IPS-15b (cell line): ENCODE measurements around the gene C12orf76.

Experiments
- H3K27me3 ChIP-seq: one replicate; pipeline ENCODE4 v1.6.1; 2013; ENCODE audit warnings: low read length; ENCODE audit not compliant: control insufficient read depth, insufficient read depth
- H3K36me3 ChIP-seq: one replicate; pipeline ENCODE4 v1.6.1; 2013; ENCODE audit warnings: low read length; ENCODE audit not compliant: control insufficient read depth, insufficient read depth
- H3K4me1 ChIP-seq: one replicate; pipeline ENCODE4 v1.6.1; 2013; ENCODE audit warnings: mild to moderate bottlenecking, low read length; ENCODE audit not compliant: control insufficient read depth, insufficient read depth
- H3K4me3 ChIP-seq: one replicate; pipeline ENCODE4 v1.5.1; 2013; ENCODE audit warnings: low read depth, low read length
- H3K9ac ChIP-seq: one replicate; pipeline ENCODE4 v1.6.1; 2013; ENCODE audit warnings: low read depth, mild to moderate bottlenecking, low read length
- H3K9me3 ChIP-seq: one replicate; pipeline ENCODE4 v1.6.1; 2013; ENCODE audit warnings: mild to moderate bottlenecking, low read length; ENCODE audit not compliant: control insufficient read depth, insufficient read depth

C12orf76 gene

DNA sequence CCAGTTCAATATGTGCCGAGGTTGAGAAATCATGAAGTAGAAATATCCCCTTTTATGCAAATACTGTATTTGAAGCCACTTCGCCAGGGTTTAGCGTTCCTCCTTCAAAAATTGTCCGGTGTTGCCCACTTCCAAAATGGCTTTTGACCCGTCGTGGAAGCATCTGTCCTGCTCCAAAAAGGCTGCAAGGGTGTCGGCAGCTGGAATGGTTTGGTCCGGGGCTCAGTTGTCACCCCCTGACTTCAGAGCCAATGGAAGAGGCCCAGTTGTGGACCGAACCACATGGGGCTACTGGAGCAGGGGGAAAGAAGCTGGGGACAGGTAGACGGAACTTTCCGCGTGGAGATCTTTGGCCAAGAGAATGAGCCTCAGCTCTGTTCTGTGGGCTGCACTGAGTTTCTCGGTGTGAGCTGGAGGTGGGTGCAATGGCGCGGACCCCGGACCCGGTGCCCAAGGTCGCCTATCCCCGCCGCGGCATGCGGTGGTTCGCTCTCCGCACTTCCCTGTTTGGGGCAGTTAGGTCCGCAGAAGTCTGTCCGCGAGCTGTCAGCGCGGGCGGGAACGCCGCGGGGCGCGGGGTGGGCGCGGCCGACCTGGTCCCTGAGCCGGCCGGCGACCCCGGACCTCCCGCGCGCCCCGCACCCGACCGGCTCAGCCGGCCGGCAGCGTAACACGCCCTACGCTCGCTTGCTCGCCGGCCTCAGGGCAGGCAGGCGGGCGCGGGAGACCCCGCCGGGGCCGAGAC, 49.2 kb downstream of the C12orf76 start, which contains the start of gene ANKRD13A:
ANKRD13A (plus strand) TSS at position 527 of the 745 bp plus-strand sequence. CDS start 259 bp downstream, outside the sequence.
- Histone ChIP-seq H3K27me3 (peaks cover 11% of the 10 kb centered on the region), H3K36me3 (no peaks in the 10 kb centered on the region), H3K9ac (peak within 1 kb of the TSS; percentile 98), H3K9me3 (no peaks in the 10 kb centered on the region), H3K4me3 (peak within 1 kb of the TSS; percentile 91), H3K4me1 (peaks cover 4% of the 10 kb centered on the region)

GRCh38 chr12:109998241-109998903, 50.0 kb downstream of the C12orf76 start:
- no peaks in the 10 kb centered on the region for H3K36me3 ChIP-seq
- peak overlapping the region; percentile 98 for H3K9ac ChIP-seq
- peak overlapping the region; percentile 91 for H3K4me3 ChIP-seq
- no peaks in the 10 kb centered on the region for H3K9me3 ChIP-seq
- peaks cover 4% of the 10 kb centered on the region for H3K4me1 ChIP-seq
- peaks cover 11% of the 10 kb centered on the region for H3K27me3 ChIP-seq

DNA sequence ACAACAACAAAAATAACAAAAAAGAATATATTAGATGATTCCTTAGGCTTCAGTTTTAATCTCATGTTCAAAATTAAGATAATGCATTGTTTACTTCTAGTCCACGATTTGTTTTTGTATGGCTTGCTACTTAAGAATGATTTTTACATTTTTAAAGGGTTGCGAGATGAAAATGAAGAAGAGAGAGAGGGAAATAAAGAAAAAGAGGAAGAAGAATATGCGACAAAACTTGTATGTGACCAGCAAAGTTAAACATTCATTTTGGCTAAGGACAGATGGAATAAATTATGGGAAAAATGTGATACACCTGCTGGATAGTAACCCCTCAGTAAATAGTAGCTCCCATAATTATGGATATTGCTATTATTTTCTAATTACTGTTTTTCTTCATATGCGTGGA, 50.9 kb downstream of the C12orf76 start:
- H3K27me3 ChIP-seq = peaks cover 11% of the 10 kb centered on the region
- H3K36me3 ChIP-seq = no peaks in the 10 kb centered on the region
- H3K9ac ChIP-seq = no peak overlapping the region
- H3K4me1 ChIP-seq = peaks cover 4% of the 10 kb centered on the region
- H3K4me3 ChIP-seq = no peak overlapping the region
- no peaks in the 10 kb centered on the region for H3K9me3 ChIP-seq

- Histone ChIP-seq H3K9ac (peak overlapping the region; percentile 70), H3K9me3 (no peaks in the 10 kb centered on the region), H3K4me3 (peak overlapping the region; percentile 75), H3K27me3 (peaks cover 11% of the 10 kb centered on the region), H3K4me1 (peaks cover 4% of the 10 kb centered on the region), H3K36me3 (no peaks in the 10 kb centered on the region)
Measured at GRCh38 chr12:109996483-109996853, 51.9 kb downstream of the C12orf76 start.

GRCh38 chr12:109995686-109996482, 52.4 kb downstream of the C12orf76 start, which contains the start of gene GIT2:
Gene GIT2 (minus strand): TSS chr12:109996368. CDS start chr12:109996224, 144 bp downstream.
- Histone ChIP-seq H3K36me3 (no peaks in the 10 kb centered on the region), H3K9ac (peak within 1 kb of the TSS; percentile 70), H3K27me3 (peaks cover 9% of the 10 kb centered on the region), H3K4me1 (peaks cover 4% of the 10 kb centered on the region), H3K9me3 (no peaks in the 10 kb centered on the region), H3K4me3 (peak within 1 kb of the TSS; percentile 75)

- Histone ChIP-seq H3K9me3 (no peaks in the 10 kb centered on the region), H3K36me3 (no peaks in the 10 kb centered on the region), H3K9ac (no peak overlapping the region), H3K4me1 (peaks cover 3% of the 10 kb centered on the region), H3K27me3 (peaks cover 6% of the 10 kb centered on the region), H3K4me3 (peak overlapping the region; percentile 75)
Measured at GRCh38 chr12:109995361-109995685, 53.0 kb downstream of the C12orf76 start.

GRCh38 chr12:109994401-109995175, 53.7 kb downstream of the C12orf76 start:
- Histone ChIP-seq H3K27me3 (no peaks in the 10 kb centered on the region), H3K9me3 (no peaks in the 10 kb centered on the region), H3K9ac (no peak overlapping the region), H3K36me3 (no peaks in the 10 kb centered on the region), H3K4me3 (peak overlapping the region; percentile 75), H3K4me1 (no peaks in the 10 kb centered on the region)

- no peaks in the 10 kb centered on the region for H3K4me1 ChIP-seq
- no peaks in the 10 kb centered on the region for H3K9me3 ChIP-seq
- no peak overlapping the region for H3K9ac ChIP-seq
- no peak overlapping the region for H3K4me3 ChIP-seq
- no peaks in the 10 kb centered on the region for H3K27me3 ChIP-seq
- no peaks in the 10 kb centered on the region for H3K36me3 ChIP-seq
Measured at GRCh38 chr12:109993091-109993490, 55.2 kb downstream of the C12orf76 start.

DNA sequence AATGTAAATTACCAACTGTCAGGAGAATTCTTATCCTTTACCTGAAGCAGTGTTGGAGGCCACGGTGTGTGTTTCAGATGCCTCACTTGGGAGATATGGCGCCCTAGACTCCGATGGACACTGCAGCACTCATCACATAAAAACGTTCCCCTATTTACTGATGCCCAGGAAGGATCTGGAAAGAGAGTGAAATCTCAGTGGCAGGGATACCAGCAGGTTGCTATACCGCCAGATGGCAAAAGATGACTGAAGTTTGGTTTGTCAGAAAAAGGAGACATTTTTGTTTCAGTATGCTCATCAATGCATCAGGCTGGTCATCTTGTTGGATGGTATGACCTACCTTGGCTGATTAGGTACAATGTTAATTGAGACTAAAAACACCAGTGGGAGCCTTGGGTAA, 56.7 kb downstream of the C12orf76 start:
- no peaks in the 10 kb centered on the region for H3K36me3 ChIP-seq
- H3K27me3 ChIP-seq = no peaks in the 10 kb centered on the region
- H3K4me3 ChIP-seq = no peak overlapping the region
- H3K9ac ChIP-seq = no peak overlapping the region
- no peaks in the 10 kb centered on the region for H3K4me1 ChIP-seq
- no peaks in the 10 kb centered on the region for H3K9me3 ChIP-seq
